Activated naive CD4-positive, alpha-beta T cell treated with anti-CD3 and anti-CD28 coated beads, Interleukin-2, amount 50 U/mL, for 72 hours (primary cell): ENCODE results near the gene HACD1. TPM values are rescaled to one million over a fixed set of nuclear protein-coding genes. Genes with fewer than 3 reads are reported as not detected.
"Not testable (repeated sequence)": the region's sequence is repeated elsewhere in the genome, so short reads cannot be mapped to it uniquely, and the experiment has no call there.

Source experiments
- ATAC-seq, 2 donors: fragments of 150-1000 bp; cut with Tn5 transposase; 2 replicates each; pipeline ENCODE4 v1.10.0; 2021; ENCODE audit warnings: mild to moderate bottlenecking in 2 of 2, moderate library complexity in 2 of 2
- DNase-seq, 2 donors: peaks; one replicate each; pipeline ENCODE4 v3.0.0; 2021 to 2022; ENCODE audit warnings: low spot score in 2 of 2
- H3K27ac Mint-ChIP-seq, 2 donors: one replicate each; pipeline ENCODE4 v1.8.0; 2022; ENCODE audit warnings: mild to moderate bottlenecking in 2 of 2, mixed read lengths in 2 of 2
- H3K36me3 Mint-ChIP-seq, 2 donors: one replicate each; pipeline ENCODE4 v1.8.0; 2022; ENCODE audit warnings: mixed read lengths in 2 of 2
- H3K9me3 Mint-ChIP-seq, 2 donors: one replicate each; pipeline ENCODE4 v1.8.0; 2022; ENCODE audit warnings: mixed read lengths in 2 of 2
- total RNA-seq, 2 donors: library from RNA; stranded (reverse); gene quantifications; one replicate each; pipeline ENCODE4 v1.2.3, GENCODE V29; 2022

The HACD1 gene
- total RNA-seq, 2 donors from 2014 or later, result 1.8 to 2.0 TPM

DNA sequence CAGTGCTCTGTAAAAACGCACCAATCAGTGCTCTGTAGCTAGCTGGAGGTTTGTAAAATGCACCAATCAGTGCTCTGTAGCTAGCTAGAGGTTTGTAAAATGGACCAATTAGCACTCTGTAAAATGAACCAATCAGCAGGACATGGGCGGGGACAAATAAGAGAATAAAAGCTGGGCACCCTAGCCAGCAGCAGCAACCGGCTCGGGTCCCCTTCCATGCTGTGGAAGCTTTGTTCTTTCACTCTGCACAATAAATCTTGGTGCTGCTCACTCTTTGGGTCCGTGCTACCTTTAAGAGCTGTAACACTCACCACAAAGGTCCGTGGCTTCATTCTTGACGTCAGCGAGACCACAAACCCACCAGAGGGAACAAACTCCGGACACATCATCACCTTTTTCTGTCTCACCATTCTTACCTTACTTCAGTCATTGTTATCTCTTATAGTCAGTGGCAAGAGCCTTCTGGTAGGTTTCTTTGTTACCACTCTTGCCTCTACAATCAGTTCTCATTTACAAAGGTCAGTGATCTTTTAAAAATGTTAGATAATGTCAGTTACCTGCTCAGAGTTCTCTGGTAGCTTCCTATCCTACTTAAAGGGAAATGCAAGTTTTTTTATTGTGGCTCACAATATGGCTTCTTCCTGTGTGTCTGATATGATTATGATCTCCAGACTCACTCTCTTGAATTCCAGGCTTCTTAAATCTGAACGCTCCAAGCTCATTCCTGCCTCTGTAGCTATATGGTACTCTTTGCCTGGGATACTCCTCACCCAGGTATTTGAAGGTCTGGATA, 31.3 kb upstream of the HACD1 start:
- Mint-ChIP-seq H3K27ac (peak overlapping the region; percentile 79 to 84), H3K36me3 (peaks cover 33 to 74% of the 10 kb centered on the region in 2 donors), H3K9me3 (peaks cover 0 to 4% of the 10 kb centered on the region in 2 donors)
- peak; percentile 34 to 81 for DNase-seq
- ATAC-seq, result peak; percentile 6 to 67

DNA sequence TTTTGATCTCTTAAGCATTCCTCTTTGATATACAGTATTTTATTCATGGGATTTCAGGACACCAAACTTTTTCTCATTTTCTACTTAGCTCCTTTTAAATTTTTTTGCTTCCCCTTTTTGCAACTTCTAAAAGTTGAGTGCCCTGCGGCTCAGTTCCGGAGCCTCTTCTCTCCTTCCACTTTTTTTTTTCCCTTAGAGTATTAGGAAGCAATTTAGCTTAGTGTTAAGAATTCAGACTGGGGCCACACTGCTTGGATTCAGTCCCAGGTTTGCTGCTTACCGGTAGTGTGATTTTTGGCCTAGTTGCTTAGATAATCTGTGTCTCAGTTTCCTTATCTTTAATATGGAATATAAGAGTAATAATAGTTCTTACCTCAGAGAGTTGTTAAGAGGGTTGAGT, 30.2 kb upstream of the HACD1 start:
- H3K27ac Mint-ChIP-seq, result peak overlapping the region in 1 of 2 donors; percentile 79
- ATAC-seq, result no peak
- DNase-seq, result no peak

GRCh38 chr10:17645621-17646345, 28.6 kb upstream of the HACD1 start:
- ATAC-seq (peak; percentile 43 to 68), DNase-seq (peak in 1 of 2 donors; percentile 21)
- peak overlapping the region; percentile 99 to 100 for H3K27ac Mint-ChIP-seq
- H3K9me3 Mint-ChIP-seq, result peaks cover 0 to 4% of the 10 kb centered on the region in 2 donors
- peaks cover 25 to 50% of the 10 kb centered on the region in 2 donors for H3K36me3 Mint-ChIP-seq

More for the DNA sequence above, 30.2 kb upstream of the HACD1 start:
- Mint-ChIP-seq H3K36me3 (peaks cover 35 to 65% of the 10 kb centered on the region in 2 donors), H3K9me3 (peaks cover 0 to 4% of the 10 kb centered on the region in 2 donors)

GRCh38 chr10:17644485-17644943, 27.3 kb upstream of the HACD1 start:
- DNase-seq (no peak), ATAC-seq (peak; percentile 9 to 11)
- Mint-ChIP-seq H3K27ac (peak overlapping the region; percentile 99 to 100), H3K36me3 (peaks cover 25 to 37% of the 10 kb centered on the region in 2 donors), H3K9me3 (peaks cover 0 to 4% of the 10 kb centered on the region in 2 donors)

- peaks cover 25 to 31% of the 10 kb centered on the region in 2 donors for H3K36me3 Mint-ChIP-seq
These were observed 26.7 kb upstream of the HACD1 start, which contains the start of gene STAM for GRCh38 chr10:17643755-17644484. Gene STAM (plus strand): TSS chr10:17644151. CDS start chr10:17644340, 189 bp downstream.

GRCh38 chr10:17643339-17643754, 26.2 kb upstream of the HACD1 start:
- peak; percentile 14 to 41 for ATAC-seq
- Mint-ChIP-seq H3K27ac (peak overlapping the region; percentile 99 to 100), H3K36me3 (peaks cover 25 to 26% of the 10 kb centered on the region in 2 donors), H3K9me3 (peaks cover 0 to 4% of the 10 kb centered on the region in 2 donors)
- peak in 1 of 2 donors; percentile 56 for DNase-seq

More at GRCh38 chr10:17643755-17644484, 26.7 kb upstream of the HACD1 start, which contains the start of gene STAM:
- peak within 1 kb of the TSS; percentile 99 to 100 for H3K27ac Mint-ChIP-seq
- peaks cover 0 to 4% of the 10 kb centered on the region in 2 donors for H3K9me3 Mint-ChIP-seq
- DNase-seq (peak; percentile 89 to 91), ATAC-seq (peak; percentile 78 to 85)

GRCh38 chr10:17640331-17640816, 23.2 kb upstream of the HACD1 start:
- Mint-ChIP-seq H3K9me3 (no peaks in the 10 kb centered on the region), H3K27ac (no peak overlapping the region), H3K36me3 (peaks cover 17 to 18% of the 10 kb centered on the region in 2 donors)
- no peak for ATAC-seq
- no peak for DNase-seq

GRCh38 chr10:17637869-17638268, 20.7 kb upstream of the HACD1 start:
- DNase-seq (no peak), ATAC-seq (no peak)
- Mint-ChIP-seq H3K27ac (no peak overlapping the region), H3K36me3 (no peaks in the 10 kb centered on the region), H3K9me3 (no peaks in the 10 kb centered on the region)

GRCh38 chr10:17633353-17633752, 16.2 kb upstream of the HACD1 start:
- no peak for ATAC-seq
- no peak overlapping the region for H3K27ac Mint-ChIP-seq
- DNase-seq, result no peak
- no peaks in the 10 kb centered on the region for H3K9me3 Mint-ChIP-seq
- no peaks in the 10 kb centered on the region for H3K36me3 Mint-ChIP-seq

GRCh38 chr10:17632590-17632989, 15.4 kb upstream of the HACD1 start:
- H3K27ac Mint-ChIP-seq, DNase-seq, ATAC-seq, H3K36me3 Mint-ChIP-seq, H3K9me3 Mint-ChIP-seq: not testable (repeated sequence)

- no peaks in the 10 kb centered on the region for H3K36me3 Mint-ChIP-seq
- H3K9me3 Mint-ChIP-seq, result no peaks in the 10 kb centered on the region
- DNase-seq, result no peak
- ATAC-seq, result no peak
- no peak overlapping the region for H3K27ac Mint-ChIP-seq
These were observed 9.5 kb upstream of the HACD1 start for GRCh38 chr10:17626656-17627055.

GRCh38 chr10:17624996-17625395, 7.8 kb upstream of the HACD1 start:
- Mint-ChIP-seq H3K36me3 (no peaks in the 10 kb centered on the region), H3K9me3 (no peaks in the 10 kb centered on the region), H3K27ac (no peak overlapping the region)
- ATAC-seq (no peak), DNase-seq (no peak)

GRCh38 chr10:17622061-17622460, 4.9 kb upstream of the HACD1 start:
- DNase-seq, result no peak
- no peaks in the 10 kb centered on the region for H3K9me3 Mint-ChIP-seq
- no peaks in the 10 kb centered on the region for H3K36me3 Mint-ChIP-seq
- no peak for ATAC-seq
- H3K27ac Mint-ChIP-seq, result no peak overlapping the region

- no peak for DNase-seq
- H3K36me3 Mint-ChIP-seq, result no peaks in the 10 kb centered on the region
- no peak overlapping the region for H3K27ac Mint-ChIP-seq
- no peaks in the 10 kb centered on the region for H3K9me3 Mint-ChIP-seq
- peak; percentile 56 to 64 for ATAC-seq
These were observed 657 bp downstream of the HACD1 start for GRCh38 chr10:17616403-17617030.

GRCh38 chr10:17609523-17610079, 7.6 kb downstream of the HACD1 start:
- DNase-seq, result no peak

More at GRCh38 chr10:17609523-17610079, 7.6 kb downstream of the HACD1 start:
- H3K9me3 Mint-ChIP-seq, result no peaks in the 10 kb centered on the region
- H3K36me3 Mint-ChIP-seq, result no peaks in the 10 kb centered on the region
- peak in 1 of 2 donors; percentile 26 for ATAC-seq
- no peak overlapping the region for H3K27ac Mint-ChIP-seq
